ENCODE data around the gene KRT86.

- TF ChIP-seq CTCF (IDR thresholded peaks at IDR 0.05; ENCODE audit: insufficient read depth, low read length, poor library complexity, severe bottlenecking) (no peak), EZH2phosphoT487 (conservative IDR thresholded peaks at IDR 0.05; ENCODE audit: low read length) (no peak)
These were observed 31.8 kb upstream of the KRT86 start for GRCh38 chr12:52242442-52243258.

All from SU-DHL-6 (cell line).